ENCODE data around the gene ARL3.

DNA sequence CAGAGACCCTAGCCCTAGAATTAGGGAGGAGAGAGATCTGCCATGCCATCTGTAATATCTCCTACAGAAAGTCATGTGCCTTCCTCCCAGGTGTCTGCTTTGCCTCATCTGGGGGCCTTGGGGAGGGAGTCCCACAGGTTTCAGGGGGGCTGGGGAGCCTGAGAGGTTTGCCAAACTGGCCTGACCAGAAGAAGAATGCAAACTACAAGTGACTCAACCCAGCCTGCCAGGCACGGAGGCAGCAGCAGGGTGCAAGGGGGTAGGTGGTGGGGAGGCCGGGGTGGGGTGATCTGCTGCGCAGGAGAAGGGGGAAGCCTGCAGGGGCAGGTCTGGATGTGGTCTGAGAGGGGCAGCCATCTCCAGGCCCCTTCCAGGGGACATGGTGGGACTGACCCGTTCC, 79.5 kb downstream of the ARL3 start:
- TF ChIP-seq EP300 (IDR thresholded peaks at IDR 0.05) (no peak), POLR2A (IDR thresholded peaks at IDR 0.05) (no peak), POLR2AphosphoS5 (IDR thresholded peaks at IDR 0.05) (no peak)
- TF ChIP-seq, protein P1, sequence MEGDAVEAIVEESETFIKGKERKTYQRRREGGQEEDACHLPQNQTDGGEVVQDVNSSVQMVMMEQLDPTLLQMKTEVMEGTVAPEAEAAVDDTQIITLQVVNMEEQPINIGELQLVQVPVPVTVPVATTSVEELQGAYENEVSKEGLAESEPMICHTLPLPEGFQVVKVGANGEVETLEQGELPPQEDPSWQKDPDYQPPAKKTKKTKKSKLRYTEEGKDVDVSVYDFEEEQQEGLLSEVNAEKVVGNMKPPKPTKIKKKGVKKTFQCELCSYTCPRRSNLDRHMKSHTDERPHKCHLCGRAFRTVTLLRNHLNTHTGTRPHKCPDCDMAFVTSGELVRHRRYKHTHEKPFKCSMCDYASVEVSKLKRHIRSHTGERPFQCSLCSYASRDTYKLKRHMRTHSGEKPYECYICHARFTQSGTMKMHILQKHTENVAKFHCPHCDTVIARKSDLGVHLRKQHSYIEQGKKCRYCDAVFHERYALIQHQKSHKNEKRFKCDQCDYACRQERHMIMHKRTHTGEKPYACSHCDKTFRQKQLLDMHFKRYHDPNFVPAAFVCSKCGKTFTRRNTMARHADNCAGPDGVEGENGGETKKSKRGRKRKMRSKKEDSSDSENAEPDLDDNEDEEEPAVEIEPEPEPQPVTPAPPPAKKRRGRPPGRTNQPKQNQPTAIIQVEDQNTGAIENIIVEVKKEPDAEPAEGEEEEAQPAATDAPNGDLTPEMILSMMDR (IDR thresholded peaks at IDR 0.05): no peak

All from suprapubic skin (tissue), 4 donors.